ENCODE measurements around the gene THAP8.

THAP8 gene

DNA sequence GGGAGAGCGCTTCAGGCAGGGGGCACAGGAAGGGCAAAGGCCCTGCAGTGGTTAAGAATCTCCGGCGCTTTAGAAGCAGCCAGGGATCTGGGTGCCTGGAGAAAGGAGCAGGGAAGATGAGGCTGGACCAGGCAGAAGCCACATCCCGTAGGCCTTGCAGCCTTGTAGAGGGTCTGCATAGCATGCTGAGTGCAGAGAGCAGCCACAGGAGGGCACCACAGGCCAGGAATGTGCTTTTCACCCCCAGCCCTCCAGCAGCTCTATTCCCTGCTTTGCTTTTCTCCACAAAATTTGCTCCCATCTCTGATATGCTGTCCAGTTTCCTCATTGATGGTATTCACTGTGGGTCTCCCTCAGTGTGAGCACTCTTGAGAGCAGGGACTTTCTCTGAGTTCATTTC is 6.3 kb upstream of the THAP8 start:
- Histone ChIP-seq H3K36me3 (ENCODE audit: control insufficient read depth, insufficient read depth, low read length) (no peaks in the 10 kb centered on the region), H3K4me3 (ENCODE audit: low read length) (no peak overlapping the region), H3K4me1 (ENCODE audit: control insufficient read depth, insufficient read depth, low read length) (peaks cover 2% of the 10 kb centered on the region), H3K9ac (ENCODE audit: low read length) (no peak overlapping the region), H3K27me3 (ENCODE audit: control insufficient read depth, insufficient read depth, low read length) (no peaks in the 10 kb centered on the region), H3K9me3 (ENCODE audit: control insufficient read depth, low read length) (no peaks in the 10 kb centered on the region)

DNA sequence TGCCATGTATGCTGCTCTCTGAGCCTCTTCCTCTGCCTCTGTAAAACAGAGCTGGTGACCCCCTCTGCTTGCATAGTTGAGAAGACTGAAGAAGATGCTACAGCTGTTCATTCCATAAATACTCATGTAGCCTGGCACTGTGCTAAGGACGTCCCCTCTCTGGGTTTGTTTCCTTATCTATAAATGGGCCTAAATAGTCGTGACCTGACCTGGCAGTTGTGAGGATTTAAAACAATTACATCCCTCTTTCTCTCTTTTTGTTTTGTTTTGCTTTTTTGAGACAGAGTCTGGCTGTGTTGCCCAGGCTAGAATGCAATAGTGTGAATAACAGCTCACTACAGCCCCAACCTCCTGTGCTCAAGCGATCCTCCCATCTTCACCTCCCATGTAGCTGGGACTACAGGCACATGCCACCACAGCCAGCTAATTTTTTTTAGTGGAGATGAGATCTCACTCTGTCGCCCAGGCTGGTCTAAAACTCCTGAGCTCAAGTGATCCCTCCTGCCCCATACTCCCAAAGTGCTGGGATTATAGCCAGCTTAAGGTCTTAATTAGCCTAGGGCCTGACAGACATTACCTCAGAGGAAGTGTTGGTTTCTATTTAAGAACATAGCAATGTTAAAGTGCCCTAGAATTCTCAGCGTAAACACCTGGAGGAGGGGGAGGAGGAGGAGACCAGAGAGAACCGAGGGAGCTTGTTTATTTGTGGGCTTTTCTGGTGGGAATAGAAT is 5.3 kb upstream of the THAP8 start:
- Histone ChIP-seq H3K27me3 (ENCODE audit: control insufficient read depth, insufficient read depth, low read length) (no peaks in the 10 kb centered on the region), H3K9me3 (ENCODE audit: control insufficient read depth, low read length) (no peaks in the 10 kb centered on the region), H3K4me3 (ENCODE audit: low read length) (no peak overlapping the region), H3K36me3 (ENCODE audit: control insufficient read depth, insufficient read depth, low read length) (no peaks in the 10 kb centered on the region), H3K9ac (ENCODE audit: low read length) (no peak overlapping the region), H3K4me1 (ENCODE audit: control insufficient read depth, insufficient read depth, low read length) (peaks cover 6% of the 10 kb centered on the region)

DNA sequence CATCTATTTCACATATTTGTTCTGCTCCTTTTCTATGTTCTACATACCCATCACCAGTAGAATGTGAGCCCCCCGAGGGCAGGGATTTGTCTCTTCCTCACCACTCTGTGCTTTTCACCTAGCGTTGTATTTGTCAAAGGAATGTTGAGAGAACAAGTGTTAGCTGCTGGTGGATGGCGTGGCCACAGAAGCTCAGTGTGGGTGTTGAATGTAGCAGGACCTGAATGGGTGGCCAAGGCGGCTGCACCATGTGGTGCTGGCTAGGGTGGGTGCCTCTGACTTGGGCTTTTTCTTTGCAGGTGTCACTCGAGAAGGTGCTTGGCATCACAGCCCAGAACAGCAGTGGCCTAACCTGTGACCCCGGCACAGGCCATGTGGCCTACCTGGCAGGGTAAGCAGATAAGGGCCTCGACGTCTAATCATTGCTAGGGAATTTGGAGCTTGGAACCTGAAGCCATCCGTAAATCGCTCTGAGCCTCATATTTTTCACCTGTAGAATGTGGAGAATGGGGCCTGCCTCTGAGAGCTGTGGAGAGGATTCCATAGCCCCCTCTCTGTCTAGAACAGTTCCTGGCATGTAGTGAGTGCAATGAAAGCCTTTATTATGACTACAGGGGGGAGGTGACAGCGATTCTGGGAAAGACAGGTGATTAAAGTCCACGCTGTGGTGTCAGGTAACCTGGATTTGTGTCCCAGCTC is 4.5 kb upstream of the THAP8 start:
- Histone ChIP-seq H3K4me3 (ENCODE audit: low read length) (no peak overlapping the region), H3K4me1 (ENCODE audit: control insufficient read depth, insufficient read depth, low read length) (peaks cover 6% of the 10 kb centered on the region), H3K36me3 (ENCODE audit: control insufficient read depth, insufficient read depth, low read length) (no peaks in the 10 kb centered on the region), H3K27me3 (ENCODE audit: control insufficient read depth, insufficient read depth, low read length) (no peaks in the 10 kb centered on the region), H3K9ac (ENCODE audit: low read length) (no peak overlapping the region), H3K9me3 (ENCODE audit: control insufficient read depth, low read length) (no peaks in the 10 kb centered on the region)

DNA sequence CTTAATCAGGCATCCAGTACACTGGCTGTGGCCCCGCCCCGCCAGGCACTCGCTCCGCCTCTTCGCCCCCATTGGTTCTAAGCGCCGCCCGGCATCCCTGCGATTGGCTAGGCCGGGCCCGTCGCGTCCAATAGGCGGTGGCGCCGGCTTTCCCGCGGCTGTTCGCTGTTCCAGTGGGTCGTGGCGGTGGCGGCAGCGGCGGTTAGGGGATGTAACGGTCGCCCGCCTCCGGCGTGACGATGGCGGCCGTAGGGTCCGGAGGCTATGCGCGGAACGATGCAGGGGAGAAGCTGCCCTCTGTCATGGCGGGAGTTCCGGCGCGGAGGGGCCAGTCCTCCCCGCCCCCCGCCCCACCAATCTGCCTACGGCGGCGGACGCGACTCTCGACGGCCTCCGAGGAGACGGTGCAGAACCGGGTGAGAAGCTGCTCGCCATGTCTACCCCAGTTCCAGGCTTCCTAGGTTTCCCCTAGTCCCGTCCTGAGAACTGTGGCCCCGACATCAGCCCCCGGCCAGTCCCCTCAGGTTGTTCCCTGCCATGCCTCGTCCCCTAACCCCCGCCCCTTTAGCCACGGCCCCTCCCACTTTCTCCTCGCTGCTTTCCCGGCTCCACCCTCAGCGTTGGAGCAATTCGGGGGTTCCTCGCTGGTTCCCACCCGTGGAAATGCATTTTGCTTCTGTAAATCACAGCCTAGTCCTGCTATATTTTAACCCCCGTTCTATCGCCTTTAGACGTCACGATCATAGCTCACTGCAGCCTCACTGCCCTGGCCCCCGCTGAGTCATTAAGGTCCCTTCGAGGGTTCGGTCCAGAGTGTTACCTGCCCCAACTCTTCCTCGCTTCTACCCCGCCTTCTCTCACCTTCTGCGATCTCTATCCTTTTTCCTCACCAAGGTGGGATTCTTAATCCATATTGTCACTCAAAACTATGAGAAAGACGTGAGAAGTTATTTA is 925 bp upstream of the THAP8 start, which contains the start of gene WDR62:
Gene WDR62, plus strand, starts transcription at position 165 of the 954 bp plus-strand sequence. Its CDS starts 75 bp downstream, at position 240.
- peak within 1 kb of the TSS; percentile 72 for H3K4me3 ChIP-seq (ENCODE audit: low read length)
- no peaks in the 10 kb centered on the region for H3K27me3 ChIP-seq (ENCODE audit: control insufficient read depth, insufficient read depth, low read length)
- H3K36me3 ChIP-seq (ENCODE audit: control insufficient read depth, insufficient read depth, low read length): no peaks in the 10 kb centered on the region
- no peaks in the 10 kb centered on the region for H3K9me3 ChIP-seq (ENCODE audit: control insufficient read depth, low read length)
- peak within 1 kb of the TSS; percentile 66 for H3K9ac ChIP-seq (ENCODE audit: low read length)
- peaks cover 6% of the 10 kb centered on the region for H3K4me1 ChIP-seq (ENCODE audit: control insufficient read depth, insufficient read depth, low read length)

DNA sequence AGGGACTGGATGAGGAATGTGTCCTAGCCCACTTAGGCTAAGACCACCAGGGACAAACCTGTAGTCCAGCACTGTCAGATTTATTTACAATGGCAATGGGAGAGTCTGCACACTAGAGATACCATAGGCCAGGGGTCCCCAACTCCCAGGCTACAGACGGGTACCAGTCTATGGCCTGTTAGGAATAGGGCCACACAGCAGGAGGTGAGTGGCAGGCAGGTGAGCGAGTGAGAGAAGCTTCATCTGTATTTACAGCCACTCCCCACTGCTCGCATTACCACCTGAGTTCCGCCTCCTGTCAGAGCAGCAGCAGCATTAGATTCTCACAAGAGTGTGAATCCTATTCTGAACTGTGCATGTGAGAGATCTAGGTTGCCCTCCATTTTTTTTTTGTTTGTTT is 2.4 kb downstream of the THAP8 start:
- Histone ChIP-seq H3K36me3 (ENCODE audit: control insufficient read depth, insufficient read depth, low read length) (no peaks in the 10 kb centered on the region), H3K27me3 (ENCODE audit: control insufficient read depth, insufficient read depth, low read length) (no peaks in the 10 kb centered on the region), H3K4me1 (ENCODE audit: control insufficient read depth, insufficient read depth, low read length) (peaks cover 6% of the 10 kb centered on the region), H3K4me3 (ENCODE audit: low read length) (no peak overlapping the region), H3K9me3 (ENCODE audit: control insufficient read depth, low read length) (no peaks in the 10 kb centered on the region), H3K9ac (ENCODE audit: low read length) (no peak overlapping the region)

DNA sequence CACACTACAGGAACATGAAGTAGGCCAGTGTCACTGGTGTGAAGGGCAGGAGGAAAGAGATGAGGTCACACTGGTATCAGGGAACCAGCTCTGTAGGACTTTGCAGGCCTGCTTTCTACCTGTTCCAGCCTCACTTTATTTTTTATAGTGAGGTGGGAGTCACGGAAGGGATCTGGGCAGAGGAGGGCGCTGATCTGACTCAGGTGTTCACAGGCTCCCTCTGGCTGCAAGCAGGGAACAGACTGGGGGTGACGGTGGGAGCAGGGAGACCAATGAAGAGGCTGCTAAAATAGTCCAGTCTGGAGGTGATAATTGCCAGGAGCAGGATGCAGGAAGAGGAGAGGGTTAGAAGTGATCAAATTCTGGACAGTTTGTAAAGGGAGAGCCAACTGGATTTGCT is 2.8 kb downstream of the THAP8 start:
- Histone ChIP-seq H3K9me3 (ENCODE audit: control insufficient read depth, low read length) (no peaks in the 10 kb centered on the region), H3K4me1 (ENCODE audit: control insufficient read depth, insufficient read depth, low read length) (peaks cover 6% of the 10 kb centered on the region), H3K4me3 (ENCODE audit: low read length) (no peak overlapping the region), H3K9ac (ENCODE audit: low read length) (no peak overlapping the region), H3K36me3 (ENCODE audit: control insufficient read depth, insufficient read depth, low read length) (no peaks in the 10 kb centered on the region), H3K27me3 (ENCODE audit: control insufficient read depth, insufficient read depth, low read length) (no peaks in the 10 kb centered on the region)

DNA sequence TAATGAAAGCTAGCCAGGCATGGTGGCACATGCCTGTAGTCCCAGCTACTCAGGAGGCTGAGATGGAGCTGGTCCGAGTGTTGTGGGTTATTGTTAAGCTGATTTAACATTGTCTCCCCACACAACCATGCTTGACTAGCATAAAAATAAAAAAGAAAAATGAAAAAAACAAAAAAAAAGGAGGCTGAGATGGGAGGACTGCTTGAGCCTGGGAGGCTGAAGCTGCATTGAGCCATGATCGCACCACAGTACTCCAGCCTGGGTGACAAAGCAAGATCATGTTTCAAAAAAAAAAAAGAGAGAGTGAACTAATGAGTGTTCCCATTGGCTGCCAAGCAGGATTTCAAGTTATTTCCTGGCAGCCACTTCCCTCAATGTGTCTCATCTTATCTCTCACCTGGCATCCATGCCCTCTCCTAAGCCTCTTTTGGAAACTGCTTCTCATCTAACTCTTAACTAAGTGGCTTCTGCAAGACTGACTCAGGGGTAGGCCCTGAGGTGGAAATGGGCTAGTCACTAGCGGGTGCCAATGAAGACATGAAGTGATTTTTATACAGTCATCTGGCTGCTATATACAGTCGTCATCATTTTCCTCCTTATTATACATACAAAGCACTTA is 4.9 kb downstream of the THAP8 start:
- Histone ChIP-seq H3K4me3 (ENCODE audit: low read length) (no peak overlapping the region), H3K9ac (ENCODE audit: low read length) (no peak overlapping the region), H3K9me3 (ENCODE audit: control insufficient read depth, low read length) (no peaks in the 10 kb centered on the region), H3K36me3 (ENCODE audit: control insufficient read depth, insufficient read depth, low read length) (no peaks in the 10 kb centered on the region), H3K27me3 (ENCODE audit: control insufficient read depth, insufficient read depth, low read length) (no peaks in the 10 kb centered on the region), H3K4me1 (ENCODE audit: control insufficient read depth, insufficient read depth, low read length) (no peaks in the 10 kb centered on the region)

DNA sequence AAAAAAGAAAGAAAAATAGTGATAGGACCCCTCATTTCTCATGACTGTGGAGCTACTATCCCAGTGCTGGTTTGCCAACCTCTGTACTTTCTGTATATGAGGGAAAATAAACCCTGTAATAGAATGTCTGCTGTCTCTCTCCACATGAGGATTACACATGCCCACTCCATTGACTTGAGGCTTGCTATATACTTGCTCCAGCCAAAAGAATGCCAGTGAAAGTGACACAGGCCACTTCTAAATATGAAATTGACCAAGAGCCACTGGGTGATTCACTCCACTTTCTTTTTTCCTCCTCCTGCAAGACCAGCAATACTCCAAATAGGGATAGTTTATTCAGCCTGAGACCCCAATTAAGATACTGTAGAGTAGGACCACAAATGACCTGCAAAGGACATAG is 6.2 kb downstream of the THAP8 start:
- H3K9ac ChIP-seq (ENCODE audit: low read length): no peak overlapping the region
- H3K9me3 ChIP-seq (ENCODE audit: control insufficient read depth, low read length): no peaks in the 10 kb centered on the region
- no peaks in the 10 kb centered on the region for H3K36me3 ChIP-seq (ENCODE audit: control insufficient read depth, insufficient read depth, low read length)
- no peaks in the 10 kb centered on the region for H3K27me3 ChIP-seq (ENCODE audit: control insufficient read depth, insufficient read depth, low read length)
- no peaks in the 10 kb centered on the region for H3K4me1 ChIP-seq (ENCODE audit: control insufficient read depth, insufficient read depth, low read length)
- H3K4me3 ChIP-seq (ENCODE audit: low read length): no peak overlapping the region

DNA sequence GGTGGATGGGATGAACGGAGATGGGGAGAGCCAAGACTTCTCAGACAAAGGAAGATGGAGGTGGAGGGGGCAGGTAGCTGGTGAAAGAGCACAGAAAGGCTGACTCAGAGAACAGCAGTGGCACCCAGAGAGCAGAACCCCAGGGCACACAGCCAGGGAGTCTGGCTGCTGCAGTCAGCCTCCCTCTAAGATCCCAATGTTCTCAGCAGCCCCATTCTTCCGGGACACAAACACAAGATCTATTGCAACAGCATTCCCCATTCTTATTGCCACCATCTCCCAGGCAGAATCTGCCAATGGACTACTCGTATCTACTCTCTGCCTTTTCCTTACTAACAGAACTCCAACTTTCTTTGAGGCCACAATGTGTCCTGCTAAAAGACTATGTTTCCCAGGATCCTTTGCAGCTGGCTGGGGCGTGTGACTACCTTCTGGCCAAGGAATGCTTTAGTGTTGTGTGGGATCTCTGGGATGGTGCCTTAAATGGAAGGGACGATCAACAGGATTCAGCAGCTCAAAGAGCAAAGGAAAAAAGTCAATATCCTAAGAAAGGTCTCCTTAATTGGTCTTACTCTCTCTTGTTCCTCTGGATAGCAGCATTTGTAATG is 7.5 kb downstream of the THAP8 start:
- no peaks in the 10 kb centered on the region for H3K9me3 ChIP-seq (ENCODE audit: control insufficient read depth, low read length)
- no peak overlapping the region for H3K9ac ChIP-seq (ENCODE audit: low read length)
- no peaks in the 10 kb centered on the region for H3K27me3 ChIP-seq (ENCODE audit: control insufficient read depth, insufficient read depth, low read length)
- H3K4me3 ChIP-seq (ENCODE audit: low read length): no peak overlapping the region
- no peaks in the 10 kb centered on the region for H3K36me3 ChIP-seq (ENCODE audit: control insufficient read depth, insufficient read depth, low read length)
- H3K4me1 ChIP-seq (ENCODE audit: control insufficient read depth, insufficient read depth, low read length): no peaks in the 10 kb centered on the region

DNA sequence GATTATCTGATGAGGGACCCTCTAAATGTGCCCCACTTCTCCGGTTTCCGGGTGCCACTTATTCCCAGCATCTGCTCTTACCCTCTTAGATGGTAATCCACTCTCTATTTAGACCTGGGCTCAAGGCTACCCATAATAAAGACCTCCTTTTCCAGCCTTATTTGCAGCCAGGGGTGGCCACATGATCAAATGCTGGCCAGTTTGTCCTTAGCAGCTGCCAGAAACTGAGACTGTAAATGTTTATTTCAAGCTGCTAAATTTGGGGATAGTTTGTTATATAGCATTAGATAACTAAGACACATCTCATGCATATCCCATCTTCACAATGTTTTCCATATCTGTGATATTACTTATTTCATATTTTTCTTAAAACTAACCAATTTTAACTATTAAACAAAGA is 10.1 kb downstream of the THAP8 start:
- Histone ChIP-seq H3K9ac (ENCODE audit: low read length) (no peak overlapping the region), H3K27me3 (ENCODE audit: control insufficient read depth, insufficient read depth, low read length) (no peaks in the 10 kb centered on the region), H3K4me1 (ENCODE audit: control insufficient read depth, insufficient read depth, low read length) (no peaks in the 10 kb centered on the region), H3K9me3 (ENCODE audit: control insufficient read depth, low read length) (no peaks in the 10 kb centered on the region), H3K4me3 (ENCODE audit: low read length) (no peak overlapping the region), H3K36me3 (ENCODE audit: control insufficient read depth, insufficient read depth, low read length) (no peaks in the 10 kb centered on the region)

DNA sequence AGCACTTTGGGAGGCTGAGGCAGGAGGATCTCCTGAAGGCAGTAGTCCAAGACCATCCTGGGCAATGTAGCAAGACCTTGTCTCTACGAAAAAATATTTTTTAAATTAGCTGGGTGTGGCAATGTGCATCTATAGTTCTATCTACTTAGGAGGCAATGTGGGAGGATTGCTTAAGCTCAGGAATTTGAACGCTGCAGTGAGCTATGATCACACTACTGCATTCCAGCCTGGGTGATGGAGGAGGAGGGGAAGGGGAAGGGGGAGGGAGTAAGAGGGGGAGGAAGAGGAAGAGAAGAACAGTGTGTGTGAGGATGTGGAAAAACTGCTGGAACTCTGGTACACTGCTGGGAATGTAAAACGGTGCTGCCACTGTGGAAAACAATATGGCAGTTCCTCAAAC is 12.3 kb downstream of the THAP8 start:
- Histone ChIP-seq H3K27me3 (ENCODE audit: control insufficient read depth, insufficient read depth, low read length) (no peaks in the 10 kb centered on the region), H3K36me3 (ENCODE audit: control insufficient read depth, insufficient read depth, low read length) (no peaks in the 10 kb centered on the region), H3K4me3 (ENCODE audit: low read length) (no peak overlapping the region), H3K4me1 (ENCODE audit: control insufficient read depth, insufficient read depth, low read length) (no peaks in the 10 kb centered on the region), H3K9me3 (ENCODE audit: control insufficient read depth, low read length) (no peaks in the 10 kb centered on the region), H3K9ac (ENCODE audit: low read length) (no peak overlapping the region)
